Measurements from ENCODE around the gene PHF13.

GRCh38 chr1:6658359-6659060 is 45.0 kb downstream of the PHF13 start:
- TF ChIP-seq CTCF (IDR thresholded peaks at IDR 0.05; ENCODE audit: low read length) (no peak), EZH2 (IDR thresholded peaks at IDR 0.05; ENCODE audit: borderline replicate concordance, low read length) (no peak)

All from OCI-LY1 (cell line).